Vagina (tissue), 2 donors: ENCODE measurements around the gene AJM1.
"Not testable (repeated sequence)": the region's sequence is repeated elsewhere in the genome, so short reads cannot be mapped to it uniquely, and the experiment has no call there.

Experiments used
- CTCF ChIP-seq, 3 experiments: fragments of 450-650 bp in 2 of 3; fragments of 200-600 bp in 1 of 3; sonication (generic) in 1 of 3; IDR thresholded peaks; one replicate each; pipeline ENCODE4 v1.5.1; 2017 to 2019; ENCODE audit warnings: antibody characterized with exemption in 3 of 3, mild to moderate bottlenecking in 2 of 3, moderate library complexity in 2 of 3
- POLR2A ChIP-seq, 2 donors: fragments of 450-650 bp; IDR thresholded peaks; one replicate each; pipeline ENCODE4 v1.6.1; 2017; ENCODE audit warnings: antibody characterized with exemption in 2 of 2, mild to moderate bottlenecking in 2 of 2, moderate library complexity in 2 of 2
- POLR2AphosphoS5 ChIP-seq, 2 donors: sonication (generic); formaldehyde crosslinking; IDR thresholded peaks; one replicate each; pipeline ENCODE4 v1.9.0; 2017; ENCODE audit warnings: antibody characterized with exemption in 2 of 2, mild to moderate bottlenecking in 2 of 2, low read depth in 1 of 2; ENCODE audit not compliant: insufficient read depth in 1 of 2

- TF ChIP-seq CTCF (IDR thresholded peaks at IDR 0.05); POLR2A (IDR thresholded peaks at IDR 0.05); POLR2AphosphoS5 (IDR thresholded peaks at IDR 0.05; ENCODE audit: insufficient read depth in 1 of 2, low read depth in 1 of 2): not testable (repeated sequence)
Observed at GRCh38 chr9:136869611-136870010, 27.3 kb downstream of the AJM1 start.
